ENCODE data around the gene WDR88. TPM values are rescaled to one million over a fixed set of nuclear protein-coding genes. Genes with fewer than 3 reads are reported as not detected.
"Not testable (repeated sequence)": the region's sequence is repeated elsewhere in the genome, so short reads cannot be mapped to it uniquely, and the experiment has no call there.

WDR88 gene
- total RNA-seq, 1 experiment from 2014 or later, result 0.20 TPM

DNA sequence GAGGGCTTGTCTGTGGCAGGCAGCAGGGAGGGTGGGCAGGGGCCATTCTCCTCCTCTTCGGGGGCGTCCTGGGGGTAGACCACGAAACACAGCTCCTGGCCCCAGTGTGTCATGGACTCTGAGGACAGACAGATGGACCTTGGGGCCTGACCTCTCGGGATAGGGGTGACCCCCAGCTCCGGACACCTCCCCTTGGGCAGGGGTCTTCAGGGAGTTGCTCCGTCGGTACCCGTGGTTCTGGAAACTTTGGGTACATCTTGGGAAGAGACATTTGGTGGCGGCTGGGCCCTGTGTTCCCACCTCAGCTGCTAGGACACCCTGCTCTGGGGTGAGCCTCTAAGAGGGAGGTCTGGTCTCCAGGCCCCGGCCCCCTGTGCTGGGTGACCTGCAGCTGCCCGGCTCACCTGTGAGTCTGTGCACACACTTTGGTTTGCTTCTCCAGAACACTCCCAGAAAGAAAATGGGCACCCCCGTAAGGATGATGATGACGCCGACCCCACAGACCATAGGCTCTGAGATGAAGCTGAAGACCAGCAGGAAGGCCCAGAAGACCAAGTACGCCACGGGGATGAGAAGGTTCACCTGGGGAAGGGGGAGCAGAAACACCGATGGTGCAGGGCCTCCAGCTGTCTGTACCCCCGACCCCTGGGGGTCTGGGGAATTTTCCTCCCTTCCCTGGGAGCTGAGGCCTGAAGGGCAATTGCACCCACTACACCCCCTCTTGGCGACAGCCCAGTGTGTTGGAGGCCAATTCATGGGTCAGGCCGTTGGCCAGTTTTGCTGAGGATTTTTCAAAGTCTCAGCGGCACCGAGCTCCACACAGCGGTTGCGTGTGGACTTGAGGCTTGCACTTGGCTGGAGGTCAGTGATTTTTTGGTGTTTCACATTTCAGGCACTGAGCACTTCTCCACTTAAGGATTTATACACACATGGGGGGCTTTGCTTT lies 77.3 kb downstream of the WDR88 start:
- intact Hi-C loops (cut with micrococcal nuclease; ENCODE audit: unreplicated experiment), result no loop called here
- Histone ChIP-seq H3K36me3 (ENCODE audit: control insufficient read depth, insufficient read depth, low read length) (no peaks in the 10 kb centered on the region), H3K27me3 (replicated peaks; ENCODE audit: control insufficient read depth, insufficient read depth, low read length) (no peaks in the 10 kb centered on the region), H3K4me3 (ENCODE audit: low read depth, low read length) (no peak overlapping the region), H3K4me1 (no peaks in the 10 kb centered on the region), H3K9me3 (no peaks in the 10 kb centered on the region)
- no peak for DNase-seq
- POLR2A ChIA-PET, result no interaction called here
- no peak overlapping the region for H3K27ac Mint-ChIP-seq (ENCODE audit: unreplicated experiment)
- no peak overlapping the region for H3K4me3 Mint-ChIP-seq (ENCODE audit: unreplicated experiment)
- H3K27me3 Mint-ChIP-seq (ENCODE audit: insufficient read depth, unreplicated experiment), result no peaks in the 10 kb centered on the region
- no peaks in the 10 kb centered on the region for H3K4me1 Mint-ChIP-seq (ENCODE audit: low read depth, unreplicated experiment)
- CTCF ChIA-PET, result no interaction called here
- no peaks in the 10 kb centered on the region for H3K36me3 Mint-ChIP-seq (ENCODE audit: insufficient read depth, unreplicated experiment)
- no peaks in the 10 kb centered on the region for H3K9me3 Mint-ChIP-seq (ENCODE audit: unreplicated experiment)
- no peak for TF ChIP-seq CTCF (IDR thresholded peaks at IDR 0.05; ENCODE audit: insufficient read depth in 1 of 2, low read depth in 1 of 2, low read length in 1 of 2, severe bottlenecking in 1 of 2, unreplicated experiment in 1 of 2)
- no TSS peak for BruUV-seq (replicated peaks)

- H3K36me3 Mint-ChIP-seq (ENCODE audit: insufficient read depth, unreplicated experiment); H3K9me3 ChIP-seq; intact Hi-C loops (cut with micrococcal nuclease; ENCODE audit: unreplicated experiment); H3K27ac Mint-ChIP-seq (ENCODE audit: unreplicated experiment); H3K4me1 Mint-ChIP-seq (ENCODE audit: low read depth, unreplicated experiment); H3K4me1 ChIP-seq; H3K36me3 ChIP-seq (ENCODE audit: control insufficient read depth, insufficient read depth, low read length); H3K27me3 Mint-ChIP-seq (ENCODE audit: insufficient read depth, unreplicated experiment); DNase-seq; H3K27me3 ChIP-seq (replicated peaks; ENCODE audit: control insufficient read depth, insufficient read depth, low read length); POLR2A ChIA-PET; H3K9me3 Mint-ChIP-seq (ENCODE audit: unreplicated experiment); H3K4me3 Mint-ChIP-seq (ENCODE audit: unreplicated experiment); H3K4me3 ChIP-seq (ENCODE audit: low read depth, low read length); CTCF ChIA-PET; BruUV-seq (replicated peaks): not testable (repeated sequence)
These were observed 77.9 kb downstream of the WDR88 start for GRCh38 chr19:33209850-33210230.

DNA sequence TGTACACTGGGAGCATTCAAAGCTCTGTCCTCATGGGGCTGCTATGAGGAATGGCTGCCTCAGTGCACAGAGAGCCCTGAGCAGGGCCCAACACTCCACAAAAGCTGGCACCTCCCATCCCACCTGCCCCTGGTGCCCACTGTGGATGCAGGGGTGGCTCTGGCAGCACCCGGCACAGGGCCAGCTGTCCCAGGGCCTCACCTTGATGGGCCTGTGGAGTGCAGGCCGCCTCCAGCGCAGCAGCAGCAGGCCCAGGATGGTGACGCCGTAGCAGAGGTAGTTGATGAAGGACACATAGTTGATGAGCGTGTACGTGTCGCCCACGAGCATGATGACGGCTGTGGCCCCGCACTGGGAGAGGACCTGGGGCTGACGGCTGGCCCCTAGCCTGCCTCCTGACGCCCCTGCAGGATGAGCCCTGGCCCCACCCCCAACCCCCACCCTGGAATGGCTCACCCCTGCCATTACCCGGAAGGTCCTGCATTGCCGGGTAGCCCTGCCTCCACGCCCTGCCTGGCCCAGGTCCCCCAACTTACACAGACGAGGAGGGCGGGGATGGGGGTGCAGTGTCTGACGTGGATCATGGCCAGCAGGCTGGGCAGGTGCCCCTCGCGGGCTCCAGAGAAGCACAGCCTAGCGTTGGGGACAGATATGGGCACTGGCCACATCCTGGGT lies 78.5 kb downstream of the WDR88 start:
- no peak for TF ChIP-seq CTCF (IDR thresholded peaks at IDR 0.05; ENCODE audit: insufficient read depth in 1 of 2, low read depth in 1 of 2, low read length in 1 of 2, severe bottlenecking in 1 of 2, unreplicated experiment in 1 of 2)
- Mint-ChIP-seq H3K4me1 (ENCODE audit: low read depth, unreplicated experiment) (no peaks in the 10 kb centered on the region), H3K36me3 (ENCODE audit: insufficient read depth, unreplicated experiment) (no peaks in the 10 kb centered on the region), H3K9me3 (ENCODE audit: unreplicated experiment) (no peaks in the 10 kb centered on the region), H3K27ac (ENCODE audit: unreplicated experiment) (no peak overlapping the region), H3K4me3 (ENCODE audit: unreplicated experiment) (no peak overlapping the region), H3K27me3 (ENCODE audit: insufficient read depth, unreplicated experiment) (no peaks in the 10 kb centered on the region)
- no peak overlapping the region for H3K4me3 ChIP-seq (ENCODE audit: low read depth, low read length)
- DNase-seq, result no peak
- no TSS peak for BruUV-seq (replicated peaks)
- CTCF ChIA-PET, result no interaction called here
- POLR2A ChIA-PET, result no interaction called here
- H3K9me3 ChIP-seq, result no peaks in the 10 kb centered on the region
- no peaks in the 10 kb centered on the region for H3K4me1 ChIP-seq
- H3K36me3 ChIP-seq (ENCODE audit: control insufficient read depth, insufficient read depth, low read length), result no peaks in the 10 kb centered on the region
- H3K27me3 ChIP-seq (replicated peaks; ENCODE audit: control insufficient read depth, insufficient read depth, low read length), result no peaks in the 10 kb centered on the region
- intact Hi-C loops (cut with micrococcal nuclease; ENCODE audit: unreplicated experiment), result no loop called here

All from Caco-2 (cell line).